Caki2 (cell line): Measurements from ENCODE around the gene ARL3. TPM values are rescaled to one million over a fixed set of nuclear protein-coding genes. Genes with fewer than 3 reads are reported as not detected.
A peak's percentile ranks its signal among the peaks of the same experiment; 100 is the strongest.
"Not testable (repeated sequence)": the region's sequence is repeated elsewhere in the genome, so short reads cannot be mapped to it uniquely, and the experiment has no call there.

ENCODE experiments used
- DNase-seq: peaks from one replicate; pipeline ENCODE4 v3.0.0-alpha.2; 2015; ENCODE audit warnings: low read depth
- in situ Hi-C: cut with HindIII; loops from 2 replicates; pipeline ENCODE4 v1.10.0; 2016; ENCODE audit warnings: low sequenced_read_pairs, low pct_unique_long_range_greater_than_20kb, mixed read lengths
- total RNA-seq: library from RNA; depleted of rRNA; stranded (reverse); fragments of >200 nt; shearing (Covaris generic); gene quantifications from 2 replicates; pipeline ENCODE4 v1.2.3, GENCODE V29; 2014; ENCODE audit warnings: low replicate concordance; rRNA removed

ARL3 gene, protein sequence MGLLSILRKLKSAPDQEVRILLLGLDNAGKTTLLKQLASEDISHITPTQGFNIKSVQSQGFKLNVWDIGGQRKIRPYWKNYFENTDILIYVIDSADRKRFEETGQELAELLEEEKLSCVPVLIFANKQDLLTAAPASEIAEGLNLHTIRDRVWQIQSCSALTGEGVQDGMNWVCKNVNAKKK
- 9.1 and 14.3 TPM in 2 replicates for total RNA-seq

DNA sequence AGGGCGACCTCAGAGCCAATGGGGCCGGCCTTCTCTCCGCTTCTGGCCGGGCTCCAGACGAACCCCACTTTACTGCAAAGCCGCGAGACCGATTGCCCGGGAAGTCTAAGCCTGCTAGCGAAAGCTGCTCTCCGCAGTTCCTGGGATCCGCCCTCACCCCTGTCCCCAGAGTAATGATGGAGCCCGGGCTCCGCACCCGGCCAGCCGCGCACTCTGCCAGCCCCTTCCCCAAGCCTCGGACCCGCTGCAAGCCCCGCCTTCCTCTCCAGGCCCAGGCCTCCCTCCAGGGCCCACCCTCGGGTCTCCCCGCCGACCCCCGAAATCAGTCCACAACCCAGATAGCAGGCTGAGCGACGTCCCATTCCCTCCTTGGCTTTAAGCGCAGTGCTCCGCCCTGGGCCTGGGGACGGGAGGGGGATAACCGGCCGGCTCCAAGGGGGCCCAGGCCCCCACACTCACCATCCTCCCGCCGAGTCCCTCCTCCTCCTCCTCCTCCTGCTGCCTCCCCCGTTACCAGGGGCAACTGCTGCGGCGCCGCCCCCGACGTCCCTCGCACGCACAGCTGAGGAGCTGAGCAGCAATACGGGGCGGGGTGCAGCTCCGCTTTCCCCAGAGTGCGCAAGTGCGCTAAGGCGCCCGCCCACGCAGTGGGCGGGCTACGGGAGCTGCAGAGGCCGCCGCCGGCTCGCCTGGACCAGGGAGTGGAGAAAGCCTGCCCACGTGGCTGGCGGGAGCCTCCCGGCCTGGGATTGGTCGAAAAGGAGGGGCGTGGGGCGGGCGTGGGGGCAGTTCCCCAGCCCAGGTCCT, at the start of gene ARL3:
ARL3 (minus strand) TSS at position 584 of the 807 bp plus-strand sequence; CDS start at position 462, 122 bp downstream.
- in situ Hi-C loops: no loop called here
- peak; percentile 99 for DNase-seq

DNA sequence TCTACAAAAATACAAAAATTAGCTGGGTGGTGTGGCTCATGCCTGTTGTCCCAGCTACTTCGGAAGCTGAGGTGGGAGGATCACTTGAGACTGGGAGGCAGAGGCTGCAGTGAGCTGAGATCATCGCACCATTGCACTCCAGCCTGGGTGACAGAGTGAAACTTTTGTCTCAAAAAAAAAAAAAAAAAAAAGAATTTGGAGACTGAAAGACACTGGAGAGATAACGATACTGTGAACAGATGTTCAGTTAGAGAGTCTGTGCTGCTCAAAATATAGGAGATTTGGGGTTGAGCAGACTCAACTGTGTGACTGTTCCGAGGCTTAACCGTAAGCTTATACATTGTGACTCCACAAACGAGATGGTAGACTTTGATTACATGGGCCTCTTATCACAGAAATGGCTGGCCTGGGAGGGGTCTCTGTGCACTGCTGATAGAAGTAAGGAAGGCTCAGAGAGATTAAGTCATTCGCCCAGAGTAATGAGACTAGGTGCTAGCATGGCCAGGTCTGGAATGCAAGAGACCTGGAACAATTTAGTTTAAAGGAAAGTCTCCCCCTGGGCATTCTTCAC, 48.9 kb upstream of the ARL3 start:
- in situ Hi-C loops: no loop called here
- no peak for DNase-seq

DNA sequence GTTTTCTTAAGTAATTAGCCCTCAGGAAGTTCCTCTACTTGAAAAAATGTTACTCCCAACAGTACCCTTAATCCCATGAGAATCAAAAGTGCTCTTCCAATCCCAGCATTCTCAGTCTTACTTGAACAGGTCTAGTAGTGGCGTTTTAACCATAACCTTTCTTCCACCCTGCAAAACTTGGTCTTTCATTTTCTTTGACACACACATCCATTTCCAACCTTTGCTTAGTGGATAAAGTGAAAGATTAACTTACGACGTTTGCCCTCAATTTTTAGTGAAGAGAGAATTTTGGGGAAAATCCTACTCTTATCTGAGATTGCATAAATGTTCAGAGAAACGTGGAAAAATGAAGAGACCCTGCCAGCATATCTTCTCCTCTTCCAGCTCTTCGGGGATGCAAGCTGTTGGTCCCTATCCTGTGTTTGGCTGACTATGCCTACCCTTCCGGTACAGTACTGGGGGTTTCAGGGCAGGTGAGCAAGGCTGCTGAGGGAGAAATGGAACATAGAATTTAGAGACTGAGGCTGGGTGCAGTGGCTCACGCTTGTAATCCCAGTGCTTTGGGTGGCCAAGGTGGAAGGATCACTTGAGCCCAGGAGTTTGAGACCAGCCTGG, 48.3 kb upstream of the ARL3 start:
- in situ Hi-C loops: no loop called here

DNA sequence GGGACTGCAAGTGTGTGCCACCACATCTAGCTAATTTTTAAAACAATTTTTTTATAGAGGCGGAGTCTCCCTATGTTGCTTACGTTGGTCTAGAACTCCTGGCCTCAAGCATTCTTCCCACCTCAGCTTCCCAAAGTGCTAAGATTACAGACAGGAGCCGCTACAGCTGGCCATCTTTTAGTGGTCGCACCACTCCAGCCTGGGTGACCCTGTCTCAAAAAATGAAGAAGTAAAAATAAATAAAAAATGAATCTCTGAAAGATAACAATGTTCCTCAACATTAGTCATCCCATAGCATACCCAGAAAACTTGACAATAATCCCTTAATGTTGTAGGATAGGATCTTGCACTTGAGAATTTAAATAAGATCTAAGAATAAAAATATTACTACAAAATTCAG, 47.8 kb upstream of the ARL3 start:
- in situ Hi-C loops: no loop called here
- no peak for DNase-seq

More for the DNA sequence above, 48.3 kb upstream of the ARL3 start:
- no peak for DNase-seq

DNA sequence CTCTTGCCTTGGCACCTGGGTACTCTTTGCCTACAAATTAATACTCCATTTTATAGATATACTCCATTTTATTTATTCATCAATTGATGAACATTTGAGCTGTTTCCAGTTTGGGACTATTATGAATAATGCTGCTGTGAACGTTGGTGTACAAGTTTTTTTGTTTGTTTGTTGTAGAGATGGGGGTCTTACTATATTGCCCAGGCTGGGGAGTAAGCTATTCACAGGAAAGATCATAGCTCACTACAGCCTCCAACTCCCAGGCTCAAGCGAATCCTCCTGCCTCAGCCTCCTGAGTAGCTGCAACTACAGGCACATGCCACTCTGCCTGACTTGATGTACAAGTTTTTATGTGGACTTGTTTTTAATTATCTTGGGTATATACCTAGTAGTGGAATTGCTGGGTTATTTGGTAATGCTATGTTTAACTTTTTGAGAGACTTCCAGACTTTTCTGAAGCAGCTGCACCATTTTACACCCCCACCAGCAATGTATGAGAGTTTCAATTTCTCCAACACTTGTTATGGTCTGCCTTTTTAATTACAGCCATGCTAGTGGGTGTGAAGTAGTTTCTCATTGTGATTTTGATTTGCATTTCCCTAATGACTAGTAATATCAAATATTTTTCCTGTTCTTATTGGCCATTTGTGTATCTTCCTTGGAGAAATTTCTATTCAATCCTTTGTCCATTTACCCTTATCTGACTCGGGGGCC, 45.5 kb upstream of the ARL3 start:
- DNase-seq: no peak
- in situ Hi-C loops: no loop called here

DNA sequence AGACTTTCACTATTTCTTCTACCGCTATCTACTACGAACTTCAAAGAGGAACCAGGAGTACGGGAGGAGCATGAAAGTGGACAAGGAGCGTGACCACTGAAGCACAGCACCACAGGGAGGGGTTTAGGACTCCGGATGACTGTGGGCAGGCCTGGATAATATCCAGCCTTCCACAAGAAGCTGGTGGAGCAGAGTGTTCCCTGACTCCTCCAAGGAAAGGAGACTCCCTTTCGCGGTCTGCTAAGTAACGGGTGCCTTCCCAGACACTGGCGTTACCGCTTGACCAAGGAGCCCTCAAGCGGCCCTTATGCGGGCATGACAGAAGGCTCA, 44.7 kb upstream of the ARL3 start:
- in situ Hi-C loops, DNase-seq: not testable (repeated sequence)

DNA sequence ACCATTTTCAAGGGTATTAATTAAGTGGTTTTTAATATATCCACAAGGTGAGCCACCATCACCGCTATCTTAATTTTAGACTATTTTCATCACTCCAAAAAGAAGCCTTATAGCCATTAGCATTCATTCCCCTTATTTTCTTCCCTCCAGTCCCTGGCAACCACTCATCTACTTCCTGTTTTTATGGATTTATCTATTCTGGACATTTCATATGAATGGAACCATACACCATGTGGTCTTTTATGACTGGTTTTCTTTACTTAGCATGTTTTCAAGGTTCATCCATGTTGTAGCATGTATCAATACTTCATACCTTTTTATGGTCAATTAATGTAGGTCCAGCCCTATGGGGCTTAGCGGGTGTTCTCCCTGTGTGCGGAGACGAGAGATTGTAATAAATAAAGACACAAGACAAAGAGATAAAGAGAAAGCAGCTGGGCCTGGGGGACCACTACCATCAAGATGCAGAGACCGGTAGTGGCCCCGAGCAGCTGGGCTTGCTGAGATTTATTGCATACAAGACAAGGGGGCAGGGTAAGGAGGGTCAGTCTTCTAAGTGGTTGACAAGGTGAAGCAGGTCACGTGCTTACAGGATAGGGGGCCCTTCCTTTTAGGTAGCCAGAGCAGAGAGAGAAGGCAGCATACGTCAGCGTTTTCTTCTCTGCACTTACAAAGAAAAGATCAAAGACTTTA, 44.2 kb upstream of the ARL3 start:
- in situ Hi-C loops: no loop called here
- peak; percentile 49 for DNase-seq

DNA sequence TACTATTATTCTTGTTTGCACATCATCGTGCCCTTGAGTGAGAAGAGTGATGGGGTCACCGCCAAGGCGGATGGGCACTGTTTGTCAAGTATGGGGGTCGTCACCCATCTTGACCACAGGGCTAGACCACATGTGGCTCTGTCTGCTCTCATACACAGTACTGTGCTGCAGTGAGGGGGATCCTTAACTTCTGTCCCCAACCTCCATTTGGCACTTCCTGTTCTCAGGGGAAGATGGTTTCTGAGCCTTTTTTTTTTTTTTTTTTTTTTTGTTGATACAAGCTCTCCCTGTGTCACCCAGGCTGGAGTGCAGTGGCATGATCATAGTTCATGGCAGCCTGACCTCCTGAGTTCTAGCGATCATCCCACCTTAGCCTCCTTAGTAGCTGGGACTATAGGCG, 43.1 kb upstream of the ARL3 start:
- no peak for DNase-seq
- in situ Hi-C loops: no loop called here

DNA sequence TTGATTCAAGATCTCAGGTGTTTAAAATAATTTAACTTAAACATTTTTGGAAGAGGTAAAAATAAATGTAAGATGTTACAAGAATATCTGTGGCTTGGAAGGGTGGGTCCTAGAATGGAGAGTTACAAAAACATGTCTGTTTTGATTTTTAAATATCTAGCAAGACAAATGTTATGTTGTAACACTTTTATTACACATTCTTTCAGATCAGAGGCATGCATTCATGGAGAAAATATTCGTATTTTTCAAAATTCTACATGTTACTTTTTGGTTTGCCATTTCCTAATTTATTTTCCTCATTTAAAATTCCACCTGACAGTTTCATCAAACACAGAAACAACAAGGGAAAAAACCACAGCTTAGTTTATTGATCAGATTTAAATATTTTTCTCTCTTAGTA, 39.5 kb upstream of the ARL3 start:
- no peak for DNase-seq
- in situ Hi-C loops: no loop called here

DNA sequence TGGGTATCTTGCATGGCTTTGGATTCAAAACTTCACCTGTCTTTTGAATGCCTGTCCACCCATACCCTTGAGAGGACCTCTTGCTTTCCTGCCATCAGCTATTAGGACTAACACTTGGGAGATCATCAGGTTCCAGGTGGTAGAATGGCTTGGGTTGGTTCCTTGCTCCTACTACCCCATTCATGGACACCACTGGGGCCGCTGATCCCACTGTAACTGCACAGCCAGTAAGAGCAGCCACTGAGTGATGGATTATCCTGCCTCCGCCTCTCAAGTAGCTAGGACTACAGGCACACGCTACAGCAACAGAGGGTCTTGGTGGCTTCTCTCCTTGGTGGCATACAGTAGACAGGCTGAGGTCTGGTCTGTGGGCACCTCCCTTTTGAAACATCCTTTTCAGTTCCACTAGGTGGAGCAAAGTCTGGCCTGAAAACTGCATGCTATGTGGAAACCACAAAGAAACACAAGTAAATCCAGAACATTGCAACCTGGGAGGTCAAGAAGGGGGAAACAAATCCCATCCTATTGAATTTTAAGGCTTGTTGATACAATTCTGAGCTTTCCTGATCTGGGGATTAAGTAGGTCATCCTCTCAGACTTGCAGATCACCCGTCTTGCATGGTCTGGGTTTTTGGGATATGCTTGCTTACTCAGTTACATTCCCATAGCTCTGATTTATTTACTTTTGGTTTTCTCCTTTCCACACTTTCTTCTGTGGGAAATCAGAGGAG, 38.9 kb upstream of the ARL3 start:
- no peak for DNase-seq
- in situ Hi-C loops: no loop called here

DNA sequence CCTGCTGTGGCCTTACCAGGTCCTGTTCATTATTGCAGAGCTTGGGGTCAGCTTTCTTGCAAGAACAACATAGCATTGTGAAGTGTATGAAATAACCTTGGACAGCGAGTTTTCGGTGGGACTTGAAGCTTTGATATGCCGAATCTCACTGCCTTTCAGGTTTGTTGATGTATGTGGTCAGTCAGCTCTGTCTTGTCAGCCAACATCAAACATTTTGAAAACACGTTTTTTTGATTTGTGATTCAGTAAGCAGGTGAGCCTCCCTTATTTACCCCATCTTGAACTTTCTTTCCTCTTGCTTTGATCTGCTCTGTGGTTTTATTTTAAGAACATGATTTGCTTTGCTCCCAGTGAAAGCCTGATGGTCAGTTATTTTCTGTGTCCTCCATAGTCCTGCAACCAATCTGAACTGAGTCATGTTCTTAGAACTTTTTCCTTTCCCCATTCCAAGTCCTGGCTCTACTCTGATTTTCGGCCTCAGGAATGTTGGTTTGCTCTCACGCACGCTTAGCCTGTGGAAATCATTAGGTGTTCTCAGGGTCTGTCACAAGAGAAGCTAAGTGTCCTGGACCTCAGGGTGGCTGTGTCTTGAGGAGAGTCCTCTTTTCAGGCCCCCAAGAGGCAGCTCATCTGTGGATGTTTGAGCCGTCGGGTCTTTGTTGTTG, 38.2 kb upstream of the ARL3 start:
- DNase-seq: no peak
- in situ Hi-C loops: no loop called here

DNA sequence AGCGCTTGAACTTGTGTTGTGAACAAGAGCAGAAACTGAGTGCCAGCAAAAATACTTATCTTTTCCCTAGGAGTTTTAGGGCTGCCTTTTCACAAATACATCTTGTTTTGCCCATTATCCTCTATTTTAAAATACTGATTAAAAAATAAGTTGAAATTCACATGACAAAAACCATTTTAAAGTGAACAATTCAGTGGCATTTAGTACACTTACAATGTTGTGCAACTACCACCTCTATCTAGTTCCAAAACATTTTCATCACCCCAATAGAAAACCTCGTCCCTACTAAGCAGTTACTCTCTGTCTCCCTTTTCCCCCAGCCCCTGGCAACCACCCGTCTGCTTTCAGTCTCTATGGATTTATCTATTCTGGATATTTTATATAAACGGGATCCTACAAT, 31.0 kb upstream of the ARL3 start:
- in situ Hi-C loops: no loop called here
- DNase-seq: no peak

DNA sequence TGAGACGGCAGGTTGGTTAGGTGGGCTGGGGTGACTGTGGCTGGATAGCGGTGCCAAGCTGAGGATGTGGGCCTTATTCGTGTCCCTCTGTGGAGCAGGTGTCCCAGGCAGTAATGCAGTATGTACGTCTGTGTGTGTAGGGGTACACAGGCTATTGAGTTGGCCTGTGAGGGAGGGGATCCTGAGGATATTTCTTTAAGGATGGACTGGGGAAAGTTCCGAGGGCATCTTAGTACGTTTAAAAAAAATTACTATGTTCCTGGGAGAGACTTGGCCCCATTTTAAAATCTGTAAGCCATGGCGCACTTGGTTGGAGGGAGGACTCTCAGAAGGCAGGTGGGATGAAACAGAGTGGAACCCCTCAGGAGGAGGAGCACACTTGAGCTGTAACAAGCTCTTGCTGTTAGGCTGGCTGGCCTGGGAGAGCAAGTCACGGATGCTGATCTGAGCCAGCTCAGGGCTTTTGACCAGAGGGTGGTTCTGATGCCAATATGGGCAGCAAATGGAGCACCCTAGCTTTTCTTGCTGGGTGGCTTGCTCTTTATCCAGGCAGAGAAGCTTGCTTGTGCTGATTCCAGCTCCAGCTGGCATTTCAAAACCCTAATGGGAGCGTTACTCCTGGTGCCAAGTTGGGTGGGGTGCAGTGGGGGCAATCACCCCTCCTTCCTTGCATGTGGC, 30.3 kb upstream of the ARL3 start:
- in situ Hi-C loops: no loop called here
- no peak for DNase-seq

DNA sequence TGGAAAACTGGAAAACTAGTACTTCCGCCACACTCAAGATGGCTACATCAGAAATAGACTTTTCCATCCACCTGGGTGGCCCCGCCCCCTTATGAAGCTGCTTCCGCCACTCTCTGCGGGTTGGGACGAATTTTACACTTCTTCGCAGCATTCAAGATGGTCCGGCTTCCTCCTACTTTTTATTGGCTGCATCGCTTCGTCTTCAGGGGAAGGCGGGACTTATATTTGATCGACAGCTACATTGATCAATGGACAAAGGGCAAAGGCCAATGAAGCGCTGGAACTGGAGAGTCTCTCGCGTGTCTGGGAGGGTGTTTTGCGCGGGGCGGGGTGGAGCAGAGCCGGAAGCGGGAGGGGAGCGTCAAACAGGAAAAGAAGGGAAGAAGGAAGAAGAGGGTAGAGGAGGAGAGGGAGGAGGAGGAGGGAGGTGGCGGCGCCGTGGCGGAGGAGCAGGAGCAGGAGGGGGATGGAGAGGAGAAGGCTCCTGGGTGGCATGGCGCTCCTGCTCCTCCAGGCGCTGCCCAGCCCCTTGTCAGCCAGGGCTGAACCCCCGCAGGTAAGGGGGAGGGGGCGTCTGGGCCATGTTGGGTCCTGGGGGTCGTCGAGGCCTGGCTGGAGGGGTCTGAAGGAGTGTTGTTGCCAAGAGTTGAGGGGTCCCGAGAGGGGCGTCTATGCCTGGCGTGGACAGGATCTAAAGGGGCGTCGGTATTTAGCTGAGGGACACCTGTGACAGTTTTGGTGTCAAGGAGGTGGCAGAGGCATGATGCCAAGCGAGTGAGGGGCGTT, 29.6 kb upstream of the ARL3 start, which contains the start of gene WBP1L:
WBP1L (plus strand) TSS at position 361 of the 786 bp plus-strand sequence; CDS start at position 467, 106 bp downstream.
- peak; percentile 99 for DNase-seq
- in situ Hi-C loops: no loop called here

DNA sequence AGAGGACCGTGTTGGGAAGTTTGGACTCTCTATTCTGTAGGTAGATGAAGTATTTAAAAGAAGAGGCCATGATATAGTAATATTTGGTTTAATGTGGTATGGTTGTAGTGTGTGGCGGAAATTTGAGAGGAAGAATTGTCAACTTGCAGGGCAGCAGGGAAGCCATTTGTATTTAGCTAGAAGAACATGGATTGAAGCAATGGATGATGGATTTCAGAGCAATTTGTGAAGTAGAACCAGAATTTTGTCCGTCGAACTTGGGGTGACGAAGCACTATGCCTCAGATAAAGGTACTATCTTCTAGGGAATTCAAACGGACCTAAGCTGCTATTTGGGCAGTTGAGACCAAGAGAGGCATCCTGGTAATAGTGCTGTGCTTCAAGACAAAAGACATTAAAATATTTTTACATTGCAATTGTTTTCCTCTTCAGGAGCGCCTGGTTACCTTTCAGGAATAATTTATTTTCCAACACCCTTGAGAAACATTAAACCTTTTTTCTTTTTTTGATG, 28.9 kb upstream of the ARL3 start:
- in situ Hi-C loops: no loop called here
- DNase-seq: peak; percentile 19
